Left ventricle myocardium inferior (tissue), 1 donor: Measurements from ENCODE around the gene RBMS1. TPM values are rescaled to one million over a fixed set of nuclear protein-coding genes. Genes with fewer than 3 reads are reported as not detected.

Experiments used
- DNase-seq: peaks from one replicate; pipeline ENCODE4 v3.0.0-alpha.2; 2020
- H3K27ac ChIP-seq: fragments of 200-600 bp; replicated peaks from 2 replicates; pipeline ENCODE4 v1.8.0; 2021
- H3K27me3 ChIP-seq: fragments of 200-600 bp; 2 replicates; pipeline ENCODE4 v1.8.0; 2021; ENCODE audit warnings: low read depth
- H3K36me3 ChIP-seq: fragments of 200-600 bp; 2 replicates; pipeline ENCODE4 v1.8.0; 2021
- H3K4me1 ChIP-seq: fragments of 200-600 bp; 2 replicates; pipeline ENCODE4 v1.8.0; 2021
- H3K4me3 ChIP-seq: fragments of 200-600 bp; 2 replicates; pipeline ENCODE4 v1.8.0; 2021; ENCODE audit warnings: mild to moderate bottlenecking, moderate library complexity
- H3K9me3 ChIP-seq: fragments of 200-600 bp; replicated peaks from 2 replicates; pipeline ENCODE4 v1.8.0; 2021
- intact Hi-C: fragments of 100-400 bp; cut with micrococcal nuclease; formaldehyde crosslinking; loops from one replicate; pipeline ENCODE4 v1.11.0; 2022
- total RNA-seq: library from RNA; stranded (reverse); fragmentation: NEBNext Ultra II Directional; extraction: Animal tissue kit (Norgen Biotek cat#: 25700); gene quantifications from one replicate; pipeline ENCODE4 v1.2.1, GENCODE V29; 2021
- TF ChIP-seq, protein P1 (sequence below): fragments of 200-600 bp; IDR thresholded peaks from 2 replicates; pipeline ENCODE4 v1.8.0; 2021; ENCODE audit warnings: antibody characterized with exemption, mild to moderate bottlenecking, borderline replicate concordance
- donor health status: DM: no; HTN: yes; CAD: no; lungs with severe emphysema.

Gene RBMS1
- total RNA-seq, 1 donor from 2014 or later = 56.2 TPM

DNA sequence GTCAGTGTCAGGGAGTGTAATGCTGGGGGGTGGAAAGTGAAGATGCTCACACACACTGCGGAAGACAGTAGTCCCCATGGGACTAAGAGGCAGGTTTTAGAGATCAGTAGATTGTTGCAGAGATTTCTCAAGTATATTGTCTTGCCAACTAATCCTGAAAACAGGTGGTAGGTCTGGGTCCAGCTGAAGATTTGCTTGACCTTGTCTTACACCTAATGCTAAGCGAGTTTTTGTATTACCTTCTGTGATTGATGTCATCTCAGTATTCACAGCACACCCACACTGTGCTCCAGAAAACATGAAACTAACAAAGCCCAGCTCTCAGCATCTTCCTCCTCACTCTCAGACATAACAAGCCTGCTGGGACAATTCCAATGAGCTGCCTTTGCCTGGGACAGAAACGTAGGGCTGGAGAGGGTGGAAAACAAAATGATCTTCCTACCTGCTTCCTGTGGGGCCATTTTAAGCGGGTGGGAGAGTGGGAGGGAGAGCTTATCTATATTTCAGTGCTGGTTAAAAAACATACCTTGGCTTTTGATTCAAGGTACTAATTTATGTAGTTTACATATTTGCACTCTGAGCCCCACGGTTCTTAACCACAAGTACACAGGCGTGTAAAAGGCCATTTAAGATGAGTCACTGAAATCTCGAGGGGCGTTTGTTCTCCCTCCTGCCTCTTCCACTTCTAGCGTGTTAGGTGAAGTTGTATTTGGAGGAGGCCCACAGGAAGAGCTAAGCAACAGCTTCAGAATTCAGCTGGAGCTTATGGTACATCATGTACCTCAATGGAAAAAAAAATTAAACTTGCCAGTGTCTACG is 23.1 kb upstream of the RBMS1 start:
- intact Hi-C loops = no loop called here
- peaks cover 15% of the 10 kb centered on the region for H3K4me1 ChIP-seq
- H3K36me3 ChIP-seq = no peaks in the 10 kb centered on the region
- H3K27ac ChIP-seq = peak overlapping the region; percentile 10
- H3K27me3 ChIP-seq = no peaks in the 10 kb centered on the region
- H3K9me3 ChIP-seq = no peaks in the 10 kb centered on the region
- TF ChIP-seq, protein P1, sequence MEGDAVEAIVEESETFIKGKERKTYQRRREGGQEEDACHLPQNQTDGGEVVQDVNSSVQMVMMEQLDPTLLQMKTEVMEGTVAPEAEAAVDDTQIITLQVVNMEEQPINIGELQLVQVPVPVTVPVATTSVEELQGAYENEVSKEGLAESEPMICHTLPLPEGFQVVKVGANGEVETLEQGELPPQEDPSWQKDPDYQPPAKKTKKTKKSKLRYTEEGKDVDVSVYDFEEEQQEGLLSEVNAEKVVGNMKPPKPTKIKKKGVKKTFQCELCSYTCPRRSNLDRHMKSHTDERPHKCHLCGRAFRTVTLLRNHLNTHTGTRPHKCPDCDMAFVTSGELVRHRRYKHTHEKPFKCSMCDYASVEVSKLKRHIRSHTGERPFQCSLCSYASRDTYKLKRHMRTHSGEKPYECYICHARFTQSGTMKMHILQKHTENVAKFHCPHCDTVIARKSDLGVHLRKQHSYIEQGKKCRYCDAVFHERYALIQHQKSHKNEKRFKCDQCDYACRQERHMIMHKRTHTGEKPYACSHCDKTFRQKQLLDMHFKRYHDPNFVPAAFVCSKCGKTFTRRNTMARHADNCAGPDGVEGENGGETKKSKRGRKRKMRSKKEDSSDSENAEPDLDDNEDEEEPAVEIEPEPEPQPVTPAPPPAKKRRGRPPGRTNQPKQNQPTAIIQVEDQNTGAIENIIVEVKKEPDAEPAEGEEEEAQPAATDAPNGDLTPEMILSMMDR = no peak
- DNase-seq = no peak
- H3K4me3 ChIP-seq = no peak overlapping the region

DNA sequence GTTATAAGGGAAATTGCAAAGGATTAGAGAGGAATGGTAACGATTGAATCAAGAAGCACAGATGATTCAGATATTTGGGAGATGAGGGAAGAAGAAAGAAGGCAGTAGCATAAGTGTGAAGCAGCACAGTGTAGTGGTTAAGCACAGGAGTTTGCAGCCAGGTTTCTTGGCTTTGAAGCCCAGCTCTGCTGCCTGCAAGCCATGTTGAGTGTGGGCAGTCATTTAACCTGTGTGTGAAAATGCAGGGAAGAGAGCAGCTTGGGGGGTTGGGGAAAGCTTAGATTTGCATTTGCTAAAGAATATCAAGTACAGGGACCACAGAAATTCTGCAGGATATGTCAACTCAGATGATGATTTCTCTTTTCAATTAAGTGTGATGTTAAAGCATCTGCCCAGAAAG is 21.5 kb upstream of the RBMS1 start:
- Histone ChIP-seq H3K27ac (no peak overlapping the region), H3K9me3 (no peaks in the 10 kb centered on the region), H3K4me3 (no peak overlapping the region), H3K4me1 (peaks cover 24% of the 10 kb centered on the region), H3K27me3 (no peaks in the 10 kb centered on the region), H3K36me3 (no peaks in the 10 kb centered on the region)
- intact Hi-C loops = no loop called here
- TF ChIP-seq, protein P1 = no peak
- DNase-seq = no peak

DNA sequence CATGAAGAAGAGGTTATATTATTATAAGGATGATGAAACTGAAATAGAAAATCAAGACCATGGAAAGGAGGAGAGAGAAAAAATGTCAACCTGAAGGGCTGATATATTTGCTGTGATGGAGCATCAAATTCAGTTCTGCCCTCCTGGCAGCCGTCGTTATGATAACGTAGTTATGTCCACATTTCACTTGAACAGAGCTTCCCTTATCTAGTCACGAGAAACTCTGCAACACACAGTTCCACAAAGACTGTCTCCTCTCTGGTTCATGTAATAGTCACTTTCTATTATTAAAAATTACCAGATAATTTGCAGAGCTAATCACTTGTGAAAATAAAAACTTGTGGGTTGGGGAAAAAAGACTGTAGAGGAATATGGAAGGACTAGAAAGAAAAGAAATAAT is 19.5 kb upstream of the RBMS1 start:
- Histone ChIP-seq H3K9me3 (no peaks in the 10 kb centered on the region), H3K4me1 (peaks cover 24% of the 10 kb centered on the region), H3K27me3 (no peaks in the 10 kb centered on the region), H3K27ac (peak overlapping the region; percentile 59), H3K36me3 (no peaks in the 10 kb centered on the region), H3K4me3 (no peak overlapping the region)
- DNase-seq = no peak
- TF ChIP-seq, protein P1 = no peak
- intact Hi-C loops = no loop called here

DNA sequence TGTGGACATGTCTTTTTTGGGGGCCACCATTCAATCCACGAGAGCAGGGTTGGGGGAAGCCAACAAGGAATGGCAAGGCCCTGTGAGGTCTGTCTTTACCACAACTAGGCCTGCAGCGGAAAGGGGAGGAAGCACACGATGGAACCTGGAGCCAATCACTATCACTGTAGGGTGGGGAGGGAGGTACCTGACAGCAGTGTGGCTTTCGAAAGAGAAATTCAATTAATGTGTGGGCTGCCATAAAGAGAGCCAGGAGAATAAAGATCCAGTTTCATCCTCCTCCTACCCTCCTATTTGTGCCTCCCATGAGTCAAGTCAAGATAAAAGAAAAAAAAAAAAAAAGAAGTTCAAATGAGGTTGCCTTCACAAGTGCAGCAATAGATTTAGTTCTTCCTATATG is 18.9 kb upstream of the RBMS1 start:
- no peak overlapping the region for H3K4me3 ChIP-seq
- H3K27ac ChIP-seq = peak overlapping the region; percentile 59
- no peaks in the 10 kb centered on the region for H3K9me3 ChIP-seq
- intact Hi-C loops = no loop called here
- no peaks in the 10 kb centered on the region for H3K27me3 ChIP-seq
- TF ChIP-seq, protein P1 = no peak
- DNase-seq = no peak
- H3K4me1 ChIP-seq = peaks cover 20% of the 10 kb centered on the region
- H3K36me3 ChIP-seq = no peaks in the 10 kb centered on the region

DNA sequence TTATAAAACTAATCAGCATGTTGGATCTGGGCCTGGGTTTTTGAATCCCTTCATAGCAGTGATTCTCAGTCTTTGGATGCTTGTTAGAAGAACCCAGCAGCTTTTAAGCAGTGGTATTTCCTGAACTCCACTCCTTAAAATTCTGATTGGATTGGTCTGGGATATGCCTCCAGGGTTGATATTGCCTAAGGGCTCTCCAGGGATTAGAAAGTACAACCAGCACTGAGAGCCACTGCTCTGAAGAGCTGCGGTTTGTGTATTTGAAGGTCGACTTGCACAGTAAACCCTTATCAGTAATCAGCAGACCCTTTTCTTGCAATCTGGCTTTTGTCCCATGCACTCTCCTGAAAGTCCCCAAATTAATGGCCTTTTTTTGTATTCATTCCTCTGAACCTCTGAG is 17.0 kb upstream of the RBMS1 start:
- H3K36me3 ChIP-seq = no peaks in the 10 kb centered on the region
- H3K27ac ChIP-seq = peak overlapping the region; percentile 7

More for the DNA sequence above, 17.0 kb upstream of the RBMS1 start:
- no peak overlapping the region for H3K4me3 ChIP-seq
- H3K9me3 ChIP-seq = no peaks in the 10 kb centered on the region
- intact Hi-C loops = no loop called here
- TF ChIP-seq, protein P1 = no peak
- H3K4me1 ChIP-seq = peaks cover 18% of the 10 kb centered on the region
- H3K27me3 ChIP-seq = no peaks in the 10 kb centered on the region
- DNase-seq = no peak
